ENCODE measurements around the gene OSBPL10. TPM values are rescaled to one million over a fixed set of nuclear protein-coding genes. Genes with fewer than 3 reads are reported as not detected.

OSBPL10 gene
- total and polyA plus RNA-seq, 2 of the 8 experiments (the other 6 are each of a cell fraction or from before 2014, with no cell fraction given): 26.2 to 86.7 TPM

DNA sequence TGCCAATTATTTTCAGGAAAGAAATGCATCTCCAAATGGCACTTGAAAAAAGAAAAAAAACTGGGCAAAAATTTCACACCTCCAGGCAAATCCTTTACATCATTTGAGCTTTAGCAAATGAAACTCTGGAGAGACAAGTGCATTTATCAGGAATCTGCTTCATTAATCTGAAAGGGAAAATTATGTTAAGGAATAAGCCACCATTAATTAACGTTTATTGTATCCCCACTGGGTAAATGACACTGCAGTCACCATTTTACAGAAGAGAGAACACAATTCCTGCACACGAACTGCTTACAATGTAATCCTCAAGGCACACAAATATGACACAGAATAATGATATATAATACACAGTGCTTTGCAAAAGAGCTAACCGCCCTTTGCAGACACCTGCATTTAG, 217.3 kb downstream of the OSBPL10 start (continued):
- TF ChIP-seq YY1 (IDR thresholded peaks at IDR 0.05; ENCODE audit: low read depth, low read length): no peak
